Upper lobe of right lung (tissue), 1 donor: ENCODE measurements around the gene SCARB1. TPM values are rescaled to one million over a fixed set of nuclear protein-coding genes. Genes with fewer than 3 reads are reported as not detected.
"Not testable (repeated sequence)": the region's sequence is repeated elsewhere in the genome, so short reads cannot be mapped to it uniquely, and the experiment has no call there.

ENCODE experiments used
- ATAC-seq: fragments of 200-7000 bp; cut with Tn5 transposase; one replicate; pipeline ENCODE4 v1.9.1; 2020; ENCODE audit warnings: mild to moderate bottlenecking, moderate library complexity
- DNase-seq: peaks from one replicate; pipeline ENCODE4 v3.0.0-alpha.2; 2020
- H3K27ac ChIP-seq: fragments of 200-600 bp; one replicate; pipeline ENCODE4 v1.8.0; 2022
- H3K27me3 ChIP-seq: fragments of 200-600 bp; one replicate; pipeline ENCODE4 v1.8.0; 2022; ENCODE audit warnings: mild to moderate bottlenecking
- H3K36me3 ChIP-seq: fragments of 200-600 bp; one replicate; pipeline ENCODE4 v1.8.0; 2022
- H3K4me1 ChIP-seq: fragments of 200-600 bp; one replicate; pipeline ENCODE4 v1.8.0; 2022
- H3K4me3 ChIP-seq: fragments of 200-600 bp; one replicate; pipeline ENCODE4 v1.8.0; 2022; ENCODE audit warnings: mild to moderate bottlenecking
- H3K9me3 ChIP-seq: fragments of 200-600 bp; one replicate; pipeline ENCODE4 v1.8.0; 2022
- intact Hi-C: fragments of 100-400 bp; cut with DNase I; formaldehyde crosslinking; loops from one replicate; pipeline ENCODE4 v1.11.0; 2022
- total RNA-seq: library from RNA; stranded (reverse); fragmentation: NEBNext Ultra II Directional; extraction: Animal tissue kit (Norgen Biotek cat#: 25700); gene quantifications from one replicate; pipeline ENCODE4 v1.2.1, GENCODE V29; 2021
- TF ChIP-seq, protein P1 (sequence below): fragments of 200-600 bp; IDR thresholded peaks from one replicate; pipeline ENCODE4 v1.8.0; 2022; ENCODE audit warnings: antibody characterized with exemption
- donor health status: DM: no; HTN: yes; CAD: no; lungs with severe emphysema.

The SCARB1 gene
- total RNA-seq, 1 donor from 2014 or later = 35.3 TPM

DNA sequence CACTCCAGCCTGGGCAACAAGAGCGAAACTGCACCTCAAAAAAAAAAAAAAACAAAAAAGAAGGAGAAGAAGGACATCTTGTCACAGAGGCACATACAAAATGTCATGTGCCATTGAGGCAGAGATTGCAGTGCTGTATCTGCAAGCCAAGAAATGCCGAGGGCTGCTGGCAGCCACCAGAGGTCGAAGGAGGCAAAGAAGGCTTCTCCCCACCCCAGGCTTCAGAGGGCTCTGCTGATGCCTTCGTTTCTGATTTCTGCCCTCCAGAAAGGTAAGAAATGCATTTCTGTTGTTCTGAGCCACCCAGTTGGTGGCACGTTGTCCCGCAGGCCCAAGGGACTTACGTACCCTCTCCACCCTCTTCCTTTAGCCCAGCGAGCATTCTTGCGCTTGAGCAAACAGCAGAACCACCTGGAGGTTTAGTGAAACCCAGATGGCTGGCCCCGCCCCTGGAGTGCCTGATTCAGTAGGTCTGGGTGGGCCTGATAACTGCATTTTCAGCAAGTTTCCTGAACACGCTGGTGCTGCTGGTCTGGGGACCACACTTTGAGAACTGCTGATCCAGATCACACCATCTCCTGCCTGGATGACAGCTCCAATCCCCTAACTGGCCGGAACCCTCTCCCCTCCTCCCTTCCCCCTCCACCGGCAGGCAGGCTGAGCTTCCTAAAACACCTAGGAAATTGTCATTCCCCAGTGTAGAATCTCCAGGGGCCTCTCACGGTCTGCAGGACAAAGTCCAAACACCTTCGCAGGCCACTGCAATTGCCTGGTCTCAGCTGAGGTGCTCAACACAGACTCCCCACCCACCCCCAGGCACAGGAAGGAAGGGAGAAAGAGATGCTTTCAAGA lies 21.1 kb upstream of the SCARB1 start:
- Histone ChIP-seq H3K27me3 (no peaks in the 10 kb centered on the region), H3K36me3 (no peaks in the 10 kb centered on the region), H3K9me3 (no peaks in the 10 kb centered on the region), H3K4me1 (no peaks in the 10 kb centered on the region), H3K4me3 (no peak overlapping the region), H3K27ac (no peak overlapping the region)
- ATAC-seq (peak; percentile 65), DNase-seq (no peak)
- TF ChIP-seq, protein P1, sequence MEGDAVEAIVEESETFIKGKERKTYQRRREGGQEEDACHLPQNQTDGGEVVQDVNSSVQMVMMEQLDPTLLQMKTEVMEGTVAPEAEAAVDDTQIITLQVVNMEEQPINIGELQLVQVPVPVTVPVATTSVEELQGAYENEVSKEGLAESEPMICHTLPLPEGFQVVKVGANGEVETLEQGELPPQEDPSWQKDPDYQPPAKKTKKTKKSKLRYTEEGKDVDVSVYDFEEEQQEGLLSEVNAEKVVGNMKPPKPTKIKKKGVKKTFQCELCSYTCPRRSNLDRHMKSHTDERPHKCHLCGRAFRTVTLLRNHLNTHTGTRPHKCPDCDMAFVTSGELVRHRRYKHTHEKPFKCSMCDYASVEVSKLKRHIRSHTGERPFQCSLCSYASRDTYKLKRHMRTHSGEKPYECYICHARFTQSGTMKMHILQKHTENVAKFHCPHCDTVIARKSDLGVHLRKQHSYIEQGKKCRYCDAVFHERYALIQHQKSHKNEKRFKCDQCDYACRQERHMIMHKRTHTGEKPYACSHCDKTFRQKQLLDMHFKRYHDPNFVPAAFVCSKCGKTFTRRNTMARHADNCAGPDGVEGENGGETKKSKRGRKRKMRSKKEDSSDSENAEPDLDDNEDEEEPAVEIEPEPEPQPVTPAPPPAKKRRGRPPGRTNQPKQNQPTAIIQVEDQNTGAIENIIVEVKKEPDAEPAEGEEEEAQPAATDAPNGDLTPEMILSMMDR = no peak
- intact Hi-C loops = no loop called here

DNA sequence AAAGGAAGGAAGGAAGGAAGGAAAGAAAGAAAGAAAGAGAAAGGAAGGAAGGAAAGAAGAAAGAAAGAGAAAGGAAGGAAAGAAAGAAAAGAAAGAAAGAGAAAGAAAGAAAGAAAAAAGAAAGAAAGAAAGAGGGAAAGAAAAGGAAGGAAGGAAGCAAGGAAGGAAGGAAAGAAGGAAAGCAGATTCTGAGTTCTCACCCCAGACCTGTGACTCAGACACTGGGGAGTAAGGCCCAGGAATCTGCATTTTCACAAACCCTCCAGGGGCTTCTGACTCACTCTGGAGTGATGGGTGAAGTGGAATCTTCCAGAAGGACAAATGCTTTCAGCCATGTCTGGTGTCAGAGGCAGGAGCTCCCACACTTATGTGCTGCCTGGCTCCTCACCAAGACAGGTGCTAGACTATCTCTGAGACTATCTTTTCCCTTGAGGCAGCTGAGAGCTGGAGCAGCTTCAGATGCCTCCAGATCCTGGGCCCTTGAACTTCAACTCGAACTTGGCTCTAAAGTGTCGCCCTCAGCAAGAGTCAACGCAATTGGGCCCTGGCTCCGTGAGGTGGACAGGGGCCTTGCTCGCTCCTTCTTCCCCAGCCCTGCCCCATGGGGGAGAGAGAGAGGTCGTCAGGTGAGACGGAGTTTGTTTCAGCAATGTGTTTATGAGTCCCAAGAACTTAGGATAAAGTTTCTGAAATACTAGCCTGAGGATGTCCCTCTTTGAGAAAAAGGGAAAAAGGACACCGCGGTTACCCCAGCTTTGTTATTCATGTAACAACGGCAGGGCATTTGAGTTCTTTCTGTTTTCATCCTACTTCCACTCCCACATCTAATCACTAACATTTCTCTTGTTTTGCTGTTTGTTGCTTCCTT lies 19.8 kb upstream of the SCARB1 start:
- ATAC-seq (no peak), DNase-seq (no peak)
- Histone ChIP-seq H3K9me3 (no peaks in the 10 kb centered on the region), H3K4me3 (no peak overlapping the region), H3K27ac (no peak overlapping the region), H3K36me3 (no peaks in the 10 kb centered on the region), H3K27me3 (no peaks in the 10 kb centered on the region), H3K4me1 (no peaks in the 10 kb centered on the region)
- TF ChIP-seq, protein P1 = no peak
- intact Hi-C loops = no loop called here

DNA sequence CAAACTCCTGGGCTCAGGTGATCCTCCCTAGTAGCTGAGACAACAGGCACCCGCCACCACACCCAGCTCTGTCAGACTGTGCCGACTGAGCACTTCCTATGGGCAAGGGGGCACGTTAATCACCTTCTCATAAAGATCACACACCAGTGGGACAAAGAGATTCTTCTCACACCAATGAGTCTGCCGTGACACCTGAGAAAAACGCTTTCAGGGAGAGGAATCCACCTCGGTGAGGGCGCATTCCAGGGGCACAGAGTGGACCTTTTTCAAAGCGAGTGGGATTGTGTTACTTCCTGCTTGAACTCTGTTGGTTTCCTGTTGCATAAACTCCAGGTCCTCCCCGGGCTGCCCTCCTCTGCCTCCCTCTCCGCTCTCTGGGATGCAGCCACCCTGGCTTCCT lies 17.5 kb upstream of the SCARB1 start:
- Histone ChIP-seq H3K4me3 (no peak overlapping the region), H3K36me3 (no peaks in the 10 kb centered on the region), H3K9me3 (no peaks in the 10 kb centered on the region), H3K4me1 (no peaks in the 10 kb centered on the region), H3K27ac (no peak overlapping the region), H3K27me3 (no peaks in the 10 kb centered on the region)
- intact Hi-C loops = no loop called here
- ATAC-seq = peak; percentile 67
- no peak for DNase-seq
- TF ChIP-seq, protein P1 = no peak

DNA sequence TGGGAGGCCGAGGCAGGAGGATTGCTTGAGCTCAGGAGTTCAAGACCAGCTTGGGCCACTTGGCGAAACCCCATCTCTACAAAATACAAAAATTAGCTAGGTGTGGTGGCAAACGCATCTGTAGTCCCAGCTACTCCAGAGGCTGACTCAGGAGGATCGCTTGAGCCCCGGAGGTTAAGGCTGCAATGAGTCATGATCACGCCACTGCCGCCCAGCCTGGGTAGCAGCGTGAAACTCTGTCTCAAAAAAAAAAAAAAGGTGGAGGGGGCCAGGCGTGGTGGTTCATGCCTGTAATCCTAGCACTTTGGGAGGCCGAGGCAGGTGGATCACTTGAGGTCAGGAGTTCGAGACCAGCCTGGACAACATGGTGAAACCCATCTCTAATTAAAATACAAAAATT lies 16.7 kb upstream of the SCARB1 start:
- H3K4me1 ChIP-seq, H3K27ac ChIP-seq, DNase-seq, H3K36me3 ChIP-seq, H3K4me3 ChIP-seq, ATAC-seq, H3K27me3 ChIP-seq, intact Hi-C loops, H3K9me3 ChIP-seq: not testable (repeated sequence)

GRCh38 chr12:124878795-124879516 lies 15.3 kb upstream of the SCARB1 start:
- Histone ChIP-seq H3K36me3 (no peaks in the 10 kb centered on the region), H3K27me3 (no peaks in the 10 kb centered on the region), H3K9me3 (no peaks in the 10 kb centered on the region), H3K27ac (no peak overlapping the region), H3K4me1 (no peaks in the 10 kb centered on the region), H3K4me3 (no peak overlapping the region)
- TF ChIP-seq, protein P1 = no peak
- intact Hi-C loops = no loop called here
- ATAC-seq (no peak), DNase-seq (no peak)
